Ovary (tissue), 3 donors: ENCODE measurements around the gene TUB.

Experiments used
- EP300 ChIP-seq: sonication (generic); formaldehyde crosslinking; IDR thresholded peaks from one replicate; pipeline ENCODE4 v1.6.1; 2017; ENCODE audit warnings: antibody characterized with exemption
- POLR2A ChIP-seq: fragments of 450-650 bp; IDR thresholded peaks from one replicate; pipeline ENCODE4 v1.6.1; 2017; ENCODE audit warnings: antibody characterized with exemption, mild to moderate bottlenecking, moderate library complexity
- TF ChIP-seq, protein P1 (sequence below), 3 donors: fragments of 450-650 bp in 2 of 3; fragments of 200-600 bp in 1 of 3; IDR thresholded peaks; one replicate each; pipeline versions ENCODE4 v1.5.1 to v1.8.0; 2016 to 2022; ENCODE audit warnings: antibody characterized with exemption in 3 of 3, mild to moderate bottlenecking in 1 of 3
- donor health status: DM: no; HTN: no; CAD: no.

DNA sequence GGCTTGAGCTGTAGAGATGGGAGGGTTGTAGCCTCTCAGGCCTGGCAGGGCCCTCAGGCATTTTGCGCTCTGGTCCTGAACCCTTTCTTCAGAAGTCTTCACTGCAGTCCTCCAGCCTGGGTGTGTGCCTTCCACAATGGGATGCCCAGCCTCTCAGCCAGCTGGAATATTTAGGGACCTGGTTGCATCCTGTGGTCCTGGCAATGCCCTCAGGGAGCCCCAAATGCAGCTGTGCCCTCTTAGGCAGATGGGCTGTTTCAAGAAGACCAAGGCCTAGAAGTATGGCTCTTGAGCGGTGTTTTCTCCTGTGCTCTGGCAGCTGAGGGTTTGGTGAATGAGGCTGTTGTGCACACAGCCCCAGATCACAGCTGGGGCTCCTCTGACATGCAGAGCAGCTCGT is 6.7 kb downstream of the TUB start:
- TF ChIP-seq, protein P1, sequence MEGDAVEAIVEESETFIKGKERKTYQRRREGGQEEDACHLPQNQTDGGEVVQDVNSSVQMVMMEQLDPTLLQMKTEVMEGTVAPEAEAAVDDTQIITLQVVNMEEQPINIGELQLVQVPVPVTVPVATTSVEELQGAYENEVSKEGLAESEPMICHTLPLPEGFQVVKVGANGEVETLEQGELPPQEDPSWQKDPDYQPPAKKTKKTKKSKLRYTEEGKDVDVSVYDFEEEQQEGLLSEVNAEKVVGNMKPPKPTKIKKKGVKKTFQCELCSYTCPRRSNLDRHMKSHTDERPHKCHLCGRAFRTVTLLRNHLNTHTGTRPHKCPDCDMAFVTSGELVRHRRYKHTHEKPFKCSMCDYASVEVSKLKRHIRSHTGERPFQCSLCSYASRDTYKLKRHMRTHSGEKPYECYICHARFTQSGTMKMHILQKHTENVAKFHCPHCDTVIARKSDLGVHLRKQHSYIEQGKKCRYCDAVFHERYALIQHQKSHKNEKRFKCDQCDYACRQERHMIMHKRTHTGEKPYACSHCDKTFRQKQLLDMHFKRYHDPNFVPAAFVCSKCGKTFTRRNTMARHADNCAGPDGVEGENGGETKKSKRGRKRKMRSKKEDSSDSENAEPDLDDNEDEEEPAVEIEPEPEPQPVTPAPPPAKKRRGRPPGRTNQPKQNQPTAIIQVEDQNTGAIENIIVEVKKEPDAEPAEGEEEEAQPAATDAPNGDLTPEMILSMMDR (IDR thresholded peaks at IDR 0.05) = no peak
- TF ChIP-seq EP300 (no peak), POLR2A (no peak)
